HEK293T (cell line): ENCODE results near the gene NFKBIZ.

ENCODE experiments used
- BHLHE40 ChIP-seq: fragments of 450-650 bp; IDR thresholded peaks from 2 replicates; pipeline ENCODE4 v1.6.1; 2016; ENCODE audit warnings: mild to moderate bottlenecking, moderate library complexity, borderline replicate concordance
- CTBP1 ChIP-seq: fragments of 450-650 bp; IDR thresholded peaks from 2 replicates; pipeline ENCODE4 v1.6.1; 2016; ENCODE audit warnings: borderline replicate concordance
- ELF4 ChIP-seq: fragments of 450-650 bp; IDR thresholded peaks from 2 replicates; pipeline ENCODE4 v1.6.1; 2017; ENCODE audit warnings: antibody characterized with exemption
- FOXA1 ChIP-seq: fragments of 450-650 bp; IDR thresholded peaks from 2 replicates; pipeline ENCODE4 v1.6.1; 2016; ENCODE audit warnings: mild to moderate bottlenecking
- FOXM1 ChIP-seq: fragments of 450-650 bp; IDR thresholded peaks from 2 replicates; pipeline ENCODE4 v1.6.1; 2017; ENCODE audit warnings: mild to moderate bottlenecking, borderline replicate concordance
- L3MBTL2 ChIP-seq: fragments of 450-650 bp; conservative IDR thresholded peaks from 2 replicates; pipeline ENCODE4 v1.6.1; 2016; ENCODE audit warnings: mild to moderate bottlenecking
- NFRKB ChIP-seq: fragments of 450-650 bp; IDR thresholded peaks from 2 replicates; pipeline ENCODE4 v1.6.1; 2016; ENCODE audit warnings: mild to moderate bottlenecking, moderate library complexity
- SUZ12 ChIP-seq: fragments of 450-650 bp; IDR thresholded peaks from 2 replicates; pipeline ENCODE4 v1.6.1; 2016; ENCODE audit warnings: mild to moderate bottlenecking
- TARDBP ChIP-seq: fragments of 450-650 bp; IDR thresholded peaks from 2 replicates; pipeline ENCODE4 v1.6.1; 2016

DNA sequence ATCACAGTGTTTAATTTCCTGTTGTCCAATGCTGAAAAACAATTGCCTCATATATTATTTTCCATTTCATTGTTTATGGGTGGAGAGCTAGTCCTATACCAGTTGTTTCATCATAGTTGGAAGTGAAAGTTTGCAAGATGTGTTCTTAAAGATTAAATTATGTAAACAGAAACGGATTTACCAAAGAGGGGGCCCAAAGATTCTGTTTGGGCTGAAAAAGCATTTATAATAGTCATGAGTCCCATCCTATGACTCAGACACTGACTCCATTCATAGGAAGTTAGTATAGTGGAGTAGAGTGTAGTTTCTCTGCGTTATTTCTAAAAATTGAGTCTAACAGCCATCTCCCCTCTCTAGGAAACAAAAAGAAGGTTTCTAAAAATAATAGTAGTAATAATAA, 24.3 kb downstream of the NFKBIZ start:
- TF ChIP-seq FOXA1 (no peak), NFRKB (no peak), FOXM1 (no peak), ELF4 (no peak), BHLHE40 (no peak), TARDBP (no peak), SUZ12 (no peak), CTBP1 (no peak), L3MBTL2 (no peak)
